Endodermal cell (in vitro differentiated cells): Measurements from ENCODE around the gene MAPT. TPM values are rescaled to one million over a fixed set of nuclear protein-coding genes. Genes with fewer than 3 reads are reported as not detected.

Source experiments
- DNase-seq: peaks from one replicate; pipeline ENCODE4 v3.0.0-alpha.2; 2017
- H3K27ac ChIP-seq: 2 replicates; pipeline ENCODE4 v1.5.1; 2013; ENCODE audit warnings: mild to moderate bottlenecking, low read depth, low read length, moderate library complexity
- H3K27me3 ChIP-seq: 2 replicates; pipeline ENCODE4 v1.6.1; 2013; ENCODE audit warnings: mild to moderate bottlenecking, low read length, moderate library complexity; ENCODE audit not compliant: insufficient read depth, control insufficient read depth, poor library complexity, severe bottlenecking
- H3K36me3 ChIP-seq: 2 replicates; pipeline ENCODE4 v1.7.0; 2013; ENCODE audit warnings: mild to moderate bottlenecking, low read length, moderate library complexity; ENCODE audit not compliant: control insufficient read depth, insufficient read depth
- H3K4me1 ChIP-seq: one replicate; pipeline ENCODE4 v1.7.0; 2013; ENCODE audit warnings: low read length; ENCODE audit not compliant: control insufficient read depth, insufficient read depth
- H3K4me3 ChIP-seq: 2 replicates; pipeline ENCODE4 v1.5.1; 2013; ENCODE audit warnings: mild to moderate bottlenecking, low read length, moderate library complexity
- H3K9ac ChIP-seq: 2 replicates; pipeline ENCODE4 v1.6.1; 2013; ENCODE audit warnings: mild to moderate bottlenecking, low read length, moderate library complexity; ENCODE audit not compliant: poor library complexity, severe bottlenecking; ENCODE audit errors: extremely low read depth
- H3K9me3 ChIP-seq: 2 replicates; pipeline ENCODE4 v1.6.1; 2013; ENCODE audit warnings: mild to moderate bottlenecking, low read length, moderate library complexity; ENCODE audit not compliant: control insufficient read depth
- H3K27ac Mint-ChIP-seq: 2 replicates; pipeline ENCODE4 v1.8.0; 2020; ENCODE audit warnings: mixed read lengths
- H3K27me3 Mint-ChIP-seq: 2 replicates; pipeline ENCODE4 v1.8.0; 2021; ENCODE audit warnings: mild to moderate bottlenecking, mixed read lengths; ENCODE audit not compliant: insufficient read depth
- H3K36me3 Mint-ChIP-seq: 2 replicates; pipeline ENCODE4 v1.8.0; 2020; ENCODE audit warnings: low read depth, mixed read lengths
- H3K4me1 Mint-ChIP-seq: 2 replicates; pipeline ENCODE4 v1.8.0; 2020; ENCODE audit warnings: mixed read lengths
- H3K4me3 Mint-ChIP-seq: 2 replicates; pipeline ENCODE4 v1.8.0; 2020; ENCODE audit warnings: mild to moderate bottlenecking, moderate library complexity, mixed read lengths
- H3K9me3 Mint-ChIP-seq: 2 replicates; pipeline ENCODE4 v1.8.0; 2020; ENCODE audit warnings: mild to moderate bottlenecking, mixed read lengths
- WGBS, 2 experiments: methylation state at CpG; one replicate each; pipeline versions ENCODE4 v1.1.5 to v1.1.7; 2013; ENCODE audit warnings: missing lambda C conversion rate in 2 of 2, mixed read lengths in 1 of 2; ENCODE audit not compliant: insufficient coverage in 1 of 2, insufficient read length in 1 of 2; 5-methylcytosine and 5-hydroxymethylcytosine counted together
- total RNA-seq, 2 donors: library from RNA; stranded (reverse); fragmentation: NEBNext Ultra II Directional in 1 of 2; extraction: Animal tissue kit (Norgen Biotek cat#: 25700) in 1 of 2; gene quantifications; 2 replicates in 1 of 2; 3 replicates in 1 of 2; pipeline ENCODE4 v1.2.1, GENCODE V29; 2021
- TF ChIP-seq, protein P1 (sequence below): fragments of 200-600 bp; sonication (generic); conservative IDR thresholded peaks from 2 replicates; pipeline ENCODE4 v1.5.0; 2021; ENCODE audit warnings: antibody characterized with exemption, mild to moderate bottlenecking

MAPT gene
- total RNA-seq, 2 donors from 2014 or later, result 0.69 to 0.73 TPM

DNA sequence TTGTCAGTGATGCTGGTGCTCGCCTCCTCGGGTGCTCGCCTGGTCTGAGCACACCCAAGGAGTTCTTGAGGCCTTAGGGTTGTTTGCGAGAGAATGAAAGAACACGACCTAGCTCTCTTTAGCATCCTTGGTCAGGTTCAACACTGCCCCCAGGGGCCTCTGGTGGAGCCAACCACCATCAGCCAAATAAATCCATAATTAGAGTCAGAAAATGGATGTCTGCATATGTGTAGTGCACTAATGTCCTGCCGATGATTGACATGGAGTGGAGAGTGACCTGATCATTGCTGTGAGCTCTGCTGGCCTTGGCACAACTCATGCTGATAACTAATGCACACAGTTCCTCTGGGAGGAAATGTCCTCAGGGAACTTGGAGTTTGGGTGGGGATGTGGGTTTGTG is 96.5 kb downstream of the MAPT start:
- WGBS, 2 experiments, result 81 to 90% methylated on average over 3 to 6 of the region's 6 CpGs
- Histone ChIP-seq H3K27ac (no peak overlapping the region), H3K36me3 (no peaks in the 10 kb centered on the region), H3K4me3 (no peak overlapping the region), H3K9me3 (no peaks in the 10 kb centered on the region), H3K27me3 (no peaks in the 10 kb centered on the region), H3K4me1 (no peaks in the 10 kb centered on the region), H3K9ac (no peak overlapping the region)
- DNase-seq, result no peak
- no peak overlapping the region for H3K4me3 Mint-ChIP-seq
- no peaks in the 10 kb centered on the region for H3K27me3 Mint-ChIP-seq
- H3K27ac Mint-ChIP-seq, result no peak overlapping the region
- no peaks in the 10 kb centered on the region for H3K4me1 Mint-ChIP-seq
- no peaks in the 10 kb centered on the region for H3K36me3 Mint-ChIP-seq
- no peaks in the 10 kb centered on the region for H3K9me3 Mint-ChIP-seq
- TF ChIP-seq, protein P1, sequence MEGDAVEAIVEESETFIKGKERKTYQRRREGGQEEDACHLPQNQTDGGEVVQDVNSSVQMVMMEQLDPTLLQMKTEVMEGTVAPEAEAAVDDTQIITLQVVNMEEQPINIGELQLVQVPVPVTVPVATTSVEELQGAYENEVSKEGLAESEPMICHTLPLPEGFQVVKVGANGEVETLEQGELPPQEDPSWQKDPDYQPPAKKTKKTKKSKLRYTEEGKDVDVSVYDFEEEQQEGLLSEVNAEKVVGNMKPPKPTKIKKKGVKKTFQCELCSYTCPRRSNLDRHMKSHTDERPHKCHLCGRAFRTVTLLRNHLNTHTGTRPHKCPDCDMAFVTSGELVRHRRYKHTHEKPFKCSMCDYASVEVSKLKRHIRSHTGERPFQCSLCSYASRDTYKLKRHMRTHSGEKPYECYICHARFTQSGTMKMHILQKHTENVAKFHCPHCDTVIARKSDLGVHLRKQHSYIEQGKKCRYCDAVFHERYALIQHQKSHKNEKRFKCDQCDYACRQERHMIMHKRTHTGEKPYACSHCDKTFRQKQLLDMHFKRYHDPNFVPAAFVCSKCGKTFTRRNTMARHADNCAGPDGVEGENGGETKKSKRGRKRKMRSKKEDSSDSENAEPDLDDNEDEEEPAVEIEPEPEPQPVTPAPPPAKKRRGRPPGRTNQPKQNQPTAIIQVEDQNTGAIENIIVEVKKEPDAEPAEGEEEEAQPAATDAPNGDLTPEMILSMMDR, result peak; percentile 55

DNA sequence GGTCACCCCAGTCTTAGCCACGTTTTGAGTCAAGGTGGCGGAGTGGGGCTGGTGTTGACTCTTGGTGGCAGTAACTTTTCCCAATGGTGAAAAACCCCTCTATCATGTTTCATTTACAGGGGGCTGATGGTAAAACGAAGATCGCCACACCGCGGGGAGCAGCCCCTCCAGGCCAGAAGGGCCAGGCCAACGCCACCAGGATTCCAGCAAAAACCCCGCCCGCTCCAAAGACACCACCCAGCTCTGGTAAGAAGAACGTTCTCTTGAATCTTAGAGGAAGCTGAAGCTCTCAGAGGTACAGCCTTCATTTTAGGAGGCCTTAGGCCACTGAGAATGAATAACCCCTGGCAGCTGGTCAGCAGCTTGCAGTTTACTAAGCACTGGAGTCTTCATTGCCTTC is 97.0 kb downstream of the MAPT start:
- TF ChIP-seq, protein P1, result no peak
- 92 to 96% methylated on average over 10 of the region's 10 CpGs for WGBS, 2 experiments
- H3K4me1 ChIP-seq, result no peaks in the 10 kb centered on the region
- Mint-ChIP-seq H3K27me3 (no peaks in the 10 kb centered on the region), H3K4me1 (no peaks in the 10 kb centered on the region), H3K4me3 (no peak overlapping the region), H3K9me3 (no peaks in the 10 kb centered on the region), H3K27ac (no peak overlapping the region), H3K36me3 (no peaks in the 10 kb centered on the region)
- no peaks in the 10 kb centered on the region for H3K36me3 ChIP-seq
- no peak overlapping the region for H3K9ac ChIP-seq
- no peak overlapping the region for H3K4me3 ChIP-seq
- no peaks in the 10 kb centered on the region for H3K27me3 ChIP-seq
- DNase-seq, result no peak
- H3K27ac ChIP-seq, result no peak overlapping the region
- H3K9me3 ChIP-seq, result no peaks in the 10 kb centered on the region

DNA sequence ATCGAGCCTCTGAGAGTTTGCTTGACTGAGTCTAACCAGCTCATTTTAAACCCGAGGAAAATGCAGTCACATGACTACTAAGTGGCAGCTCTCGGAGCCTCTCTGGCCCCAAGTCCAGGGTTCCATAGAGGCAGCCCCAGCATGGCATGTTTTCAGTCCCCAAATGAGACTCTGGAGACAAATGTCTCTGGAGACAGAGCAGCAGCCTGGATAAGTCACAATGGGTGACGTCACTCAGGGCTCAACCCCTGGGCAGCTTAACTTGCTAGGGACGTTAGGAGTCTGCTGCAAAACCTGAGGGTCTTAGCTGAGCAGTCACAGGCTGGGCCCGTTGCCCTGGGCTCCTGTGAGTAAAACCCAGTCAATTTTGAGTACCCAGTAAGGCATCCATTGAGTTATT is 97.8 kb downstream of the MAPT start:
- Mint-ChIP-seq H3K36me3 (no peaks in the 10 kb centered on the region), H3K4me1 (no peaks in the 10 kb centered on the region), H3K9me3 (no peaks in the 10 kb centered on the region), H3K27me3 (no peaks in the 10 kb centered on the region), H3K4me3 (no peak overlapping the region), H3K27ac (no peak overlapping the region)
- no peak overlapping the region for H3K9ac ChIP-seq
- WGBS, 2 experiments, result 85 to 86% methylated on average over 6 of the region's 6 CpGs
- H3K4me3 ChIP-seq, result no peak overlapping the region
- H3K27ac ChIP-seq, result no peak overlapping the region
- TF ChIP-seq, protein P1, result no peak
- H3K9me3 ChIP-seq, result no peaks in the 10 kb centered on the region
- H3K27me3 ChIP-seq, result no peaks in the 10 kb centered on the region
- no peaks in the 10 kb centered on the region for H3K4me1 ChIP-seq
- DNase-seq, result no peak
- H3K36me3 ChIP-seq, result no peaks in the 10 kb centered on the region
